Erythroblast (primary cell): ENCODE results near the gene SLC2A14.
"Not testable (repeated sequence)": the region's sequence is repeated elsewhere in the genome, so short reads cannot be mapped to it uniquely, and the experiment has no call there.

Experiments
- GATA1 ChIP-seq: IDR thresholded peaks from 2 replicates; pipeline ENCODE4 v1.6.1; 2011; ENCODE audit warnings: low read depth, mild to moderate bottlenecking, control low read depth, low read length, moderate library complexity
- POLR2A ChIP-seq: IDR thresholded peaks from 2 replicates; pipeline ENCODE4 v1.6.1; 2011; ENCODE audit warnings: mild to moderate bottlenecking, low read length

GRCh38 chr12:7896726-7897125 is 24.0 kb upstream of the SLC2A14 start:
- not testable (repeated sequence) for TF ChIP-seq POLR2A, GATA1
